RWPE2 (cell line): ENCODE results near the gene KITLG.

Source experiments
- ATAC-seq: fragments of 200-7000 bp; cut with Tn5 transposase; 3 replicates; pipeline ENCODE4 v1.9.1; 2021; ENCODE audit warnings: low read depth
- DNase-seq: peaks from one replicate; pipeline ENCODE4 v3.0.0-alpha.2; 2020; ENCODE audit warnings: low spot score
- H3K27ac ChIP-seq: fragments of 450-650 bp; 2 replicates; pipeline ENCODE4 v1.5.1; 2017; ENCODE audit warnings: mild to moderate bottlenecking; ENCODE audit not compliant: poor library complexity, severe bottlenecking
- H3K27me3 ChIP-seq: fragments of 250-450 bp; sonication (Bioruptor Pico); 2 replicates; pipeline ENCODE4 v1.5.1; 2021; ENCODE audit warnings: mild to moderate bottlenecking, moderate library complexity; ENCODE audit not compliant: insufficient read depth, poor library complexity, severe bottlenecking
- H3K36me3 ChIP-seq: fragments of 250-450 bp; sonication (Bioruptor Pico); 2 replicates; pipeline ENCODE4 v1.5.1; 2020; ENCODE audit warnings: low read depth, mild to moderate bottlenecking, moderate library complexity
- H3K4me1 ChIP-seq: fragments of 250-450 bp; sonication (Bioruptor Pico); 2 replicates; pipeline ENCODE4 v1.5.1; 2021; ENCODE audit warnings: mild to moderate bottlenecking, moderate library complexity; ENCODE audit not compliant: insufficient read depth, poor library complexity, severe bottlenecking
- H3K4me3 ChIP-seq: fragments of 250-450 bp; sonication (Bioruptor Pico); 2 replicates; pipeline ENCODE4 v1.5.1; 2021; ENCODE audit warnings: mild to moderate bottlenecking, moderate library complexity; ENCODE audit not compliant: severe bottlenecking
- H3K9me3 ChIP-seq: fragments of 250-450 bp; sonication (Bioruptor Pico); 2 replicates; pipeline ENCODE4 v1.5.1; 2021; ENCODE audit warnings: mild to moderate bottlenecking, moderate library complexity; ENCODE audit not compliant: severe bottlenecking
- CTCF ChIP-seq: fragments of 450-650 bp; IDR thresholded peaks from one replicate; pipeline ENCODE4 v1.5.1; 2017; ENCODE audit warnings: mild to moderate bottlenecking, moderate library complexity; ENCODE audit not compliant: poor library complexity, severe bottlenecking

The KITLG gene

DNA sequence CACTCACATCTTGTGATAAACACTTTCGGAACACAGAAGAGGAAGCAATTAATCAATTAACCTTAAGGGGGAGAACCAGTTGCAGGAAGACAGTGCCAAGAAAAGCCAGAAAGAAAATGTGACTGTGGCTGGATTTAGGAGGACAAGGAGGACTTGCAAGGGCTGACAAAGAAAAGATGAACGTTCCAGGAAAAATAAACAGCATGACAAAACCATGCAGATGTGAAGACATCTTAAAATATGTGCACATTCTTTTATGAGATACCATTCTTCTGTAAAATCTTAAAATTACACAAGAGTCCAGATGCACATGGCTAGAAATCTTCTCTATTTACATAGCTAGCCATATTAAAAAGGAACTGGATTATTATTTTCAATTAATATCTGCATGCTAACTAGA is 33.4 kb downstream of the KITLG start:
- no peak overlapping the region for H3K27ac ChIP-seq
- no peak overlapping the region for H3K4me3 ChIP-seq
- no peaks in the 10 kb centered on the region for H3K27me3 ChIP-seq
- H3K4me1 ChIP-seq = peaks cover 10% of the 10 kb centered on the region
- H3K9me3 ChIP-seq = no peaks in the 10 kb centered on the region
- ATAC-seq (no peak), DNase-seq (no peak)
- H3K36me3 ChIP-seq = no peaks in the 10 kb centered on the region
- no peak for TF ChIP-seq CTCF

GRCh38 chr12:88546226-88546625 is 34.0 kb downstream of the KITLG start:
- ATAC-seq (no peak), DNase-seq (no peak)
- Histone ChIP-seq H3K4me1 (peaks cover 10% of the 10 kb centered on the region), H3K9me3 (no peaks in the 10 kb centered on the region), H3K27me3 (no peaks in the 10 kb centered on the region), H3K27ac (no peak overlapping the region), H3K4me3 (no peak overlapping the region), H3K36me3 (no peaks in the 10 kb centered on the region)
- no peak for TF ChIP-seq CTCF

- no peak for DNase-seq
- ATAC-seq = no peak
- no peak overlapping the region for H3K4me3 ChIP-seq
- TF ChIP-seq CTCF = no peak
- H3K27ac ChIP-seq = no peak overlapping the region
- no peaks in the 10 kb centered on the region for H3K36me3 ChIP-seq
- H3K27me3 ChIP-seq = no peaks in the 10 kb centered on the region
- no peaks in the 10 kb centered on the region for H3K9me3 ChIP-seq
- peaks cover 10% of the 10 kb centered on the region for H3K4me1 ChIP-seq
These were observed 35.0 kb downstream of the KITLG start for GRCh38 chr12:88544991-88545980.

- DNase-seq (no peak), ATAC-seq (no peak)
- Histone ChIP-seq H3K4me1 (no peaks in the 10 kb centered on the region), H3K27ac (no peak overlapping the region), H3K9me3 (no peaks in the 10 kb centered on the region), H3K4me3 (no peak overlapping the region), H3K27me3 (peaks cover under 1% of the 10 kb centered on the region), H3K36me3 (no peaks in the 10 kb centered on the region)
- no peak for TF ChIP-seq CTCF
These were observed 40.4 kb downstream of the KITLG start for GRCh38 chr12:88539893-88540292.

DNA sequence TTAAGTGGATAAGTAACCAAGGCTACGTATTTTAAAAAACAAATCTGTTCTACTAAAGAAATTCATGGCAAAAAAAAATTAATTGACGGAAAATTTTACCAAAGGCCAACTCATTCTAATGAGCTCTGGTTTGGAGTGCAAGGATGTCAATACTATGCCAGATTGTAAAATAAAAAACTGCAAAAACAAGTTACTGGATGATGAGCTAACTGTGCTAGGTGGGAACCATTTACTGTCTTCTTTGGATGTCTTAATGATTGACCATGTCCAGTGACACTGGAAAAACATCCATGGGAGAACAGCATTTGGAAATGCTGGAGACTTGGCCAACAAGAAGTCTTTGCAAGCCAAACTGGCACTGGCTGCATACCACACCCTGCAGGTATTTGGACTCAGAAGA is 41.6 kb downstream of the KITLG start:
- no peak for TF ChIP-seq CTCF
- H3K27me3 ChIP-seq = peaks cover 3% of the 10 kb centered on the region
- no peaks in the 10 kb centered on the region for H3K36me3 ChIP-seq
- H3K9me3 ChIP-seq = no peaks in the 10 kb centered on the region
- DNase-seq (no peak), ATAC-seq (no peak)
- no peak overlapping the region for H3K4me3 ChIP-seq
- H3K4me1 ChIP-seq = no peaks in the 10 kb centered on the region
- H3K27ac ChIP-seq = no peak overlapping the region
